SH-SY5Y (cell line): ENCODE measurements around the gene TRIM9.

Experiments
- GATA2 ChIP-seq: IDR thresholded peaks from 2 replicates; pipeline ENCODE4 v1.6.1; 2011; ENCODE audit warnings: mild to moderate bottlenecking, low read depth, low read length
- GATA3 ChIP-seq: IDR thresholded peaks from 2 replicates; pipeline ENCODE4 v1.6.1; 2011; ENCODE audit warnings: low read depth, mild to moderate bottlenecking, low read length, moderate library complexity

DNA sequence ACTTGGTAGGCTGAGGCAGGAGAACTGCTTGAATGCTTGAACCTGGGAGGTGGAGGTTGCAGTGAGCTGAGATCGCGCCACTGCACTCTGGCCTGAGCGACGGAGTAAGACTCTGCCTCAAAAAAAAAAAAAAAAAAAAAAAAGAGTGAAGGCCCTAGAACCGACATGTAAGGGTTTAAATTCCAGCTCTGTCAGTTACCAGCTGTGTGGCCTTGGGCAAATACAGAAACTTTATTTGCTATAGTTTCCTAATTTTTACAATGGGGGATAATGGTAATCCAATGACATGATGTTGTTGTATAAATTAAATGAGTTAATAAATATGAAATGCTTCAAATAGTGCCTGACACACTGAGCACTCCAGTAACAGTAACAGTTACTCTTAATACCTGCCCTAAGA lies 131.0 kb downstream of the TRIM9 start:
- TF ChIP-seq GATA2, result no peak
- no peak for TF ChIP-seq GATA3
